HG03060 (cell line): ENCODE results near the gene KMT2E.

ENCODE experiments used
- ATAC-seq: cut with Tn5 transposase; IDR thresholded peaks from one replicate; pipeline ENCODE4 v1.9.1; 2021; ENCODE audit warnings: low read depth, moderate number of reproducible peaks; ENCODE audit not compliant: unreplicated experiment

The KMT2E gene

GRCh38 chr7:105006367-105007136, 7.5 kb upstream of the KMT2E start:
- ATAC-seq = no peak

- no peak for ATAC-seq
These were observed 6.7 kb upstream of the KMT2E start for GRCh38 chr7:105007298-105007697.

- no peak for ATAC-seq
These were observed 4.1 kb upstream of the KMT2E start for GRCh38 chr7:105009667-105010503.

GRCh38 chr7:105010504-105011130, 3.4 kb upstream of the KMT2E start:
- no peak for ATAC-seq

GRCh38 chr7:105011141-105011830, 2.7 kb upstream of the KMT2E start:
- no peak for ATAC-seq

GRCh38 chr7:105011831-105012502, 2.0 kb upstream of the KMT2E start:
- no peak for ATAC-seq

- ATAC-seq = peak; percentile 53
These were observed 1.3 kb upstream of the KMT2E start for GRCh38 chr7:105012503-105013220.

- no peak for ATAC-seq
These were observed 687 bp upstream of the KMT2E start for GRCh38 chr7:105013221-105013815.

- ATAC-seq = no peak
These were observed 836 bp downstream of the KMT2E start for GRCh38 chr7:105014693-105015389.

GRCh38 chr7:105015390-105015965, 1.5 kb downstream of the KMT2E start:
- ATAC-seq = no peak

GRCh38 chr7:105016068-105016708, 2.2 kb downstream of the KMT2E start:
- no peak for ATAC-seq

GRCh38 chr7:105016709-105017656, 3.0 kb downstream of the KMT2E start:
- ATAC-seq = no peak

- ATAC-seq = no peak
These were observed 3.8 kb downstream of the KMT2E start for GRCh38 chr7:105017657-105018365.

- ATAC-seq = no peak
These were observed 5.3 kb downstream of the KMT2E start for GRCh38 chr7:105019269-105019668.

- ATAC-seq = no peak
These were observed 6.9 kb downstream of the KMT2E start for GRCh38 chr7:105020926-105021325.

- no peak for ATAC-seq
These were observed 7.3 kb downstream of the KMT2E start for GRCh38 chr7:105021352-105021751.
